GM19025 (cell line): ENCODE results near the gene TACC3.

Source experiments
- ATAC-seq: cut with Tn5 transposase; IDR thresholded peaks from one replicate; pipeline ENCODE4 v1.9.1; 2021; ENCODE audit warnings: mild to moderate bottlenecking, low read depth, moderate library complexity; ENCODE audit not compliant: unreplicated experiment

Gene TACC3

GRCh38 chr4:1721003-1721665, at the start of gene TACC3, which contains the start of gene TMEM129:
Gene TACC3, plus strand, starts transcription at chr4:1721521. Its CDS starts 1,901 bp downstream, at chr4:1723422.
Gene TMEM129, minus strand, starts transcription at chr4:1721323. Its CDS starts 486 bp downstream, at chr4:1720837.
- peak; percentile 78 for ATAC-seq

DNA sequence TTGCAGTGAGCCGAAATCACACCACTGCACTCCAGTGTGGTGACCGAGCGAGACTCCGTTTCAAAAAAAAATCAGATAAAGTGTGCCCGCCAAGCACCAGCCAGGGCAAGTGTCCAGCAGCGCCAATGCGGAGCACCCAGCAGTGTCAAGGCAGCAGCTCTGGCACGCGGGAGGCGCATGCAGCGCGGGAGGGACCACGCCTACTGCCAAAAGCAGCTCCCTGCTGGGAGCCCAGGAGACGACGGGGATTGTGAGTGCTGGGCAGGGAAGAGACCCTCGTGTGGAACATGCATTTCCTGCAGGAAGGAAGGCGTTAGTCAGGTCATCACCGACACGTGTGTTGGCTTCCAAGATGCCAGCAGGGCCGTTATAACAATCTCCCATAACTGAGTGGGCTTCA, 47.6 kb upstream of the TACC3 start:
- ATAC-seq: no peak

DNA sequence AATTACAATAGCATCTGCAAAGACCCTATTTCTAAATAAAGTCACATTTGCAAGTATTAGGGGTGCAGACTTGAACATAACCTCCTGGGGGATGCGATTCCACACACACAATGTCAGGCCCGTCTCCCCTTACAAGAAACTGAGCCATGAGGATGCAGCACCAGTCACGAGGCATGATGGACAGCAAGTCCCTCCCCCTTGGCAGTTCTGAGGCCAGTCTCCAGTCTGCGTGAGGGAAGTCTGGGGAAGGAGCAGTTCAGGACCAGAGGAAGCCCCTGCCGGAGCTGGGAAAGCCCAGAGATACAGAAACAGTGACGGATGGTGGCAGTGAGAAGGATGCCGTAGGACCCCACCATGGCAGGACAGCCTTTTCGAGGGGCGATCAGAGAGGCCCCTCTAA, 46.6 kb upstream of the TACC3 start:
- ATAC-seq: no peak

DNA sequence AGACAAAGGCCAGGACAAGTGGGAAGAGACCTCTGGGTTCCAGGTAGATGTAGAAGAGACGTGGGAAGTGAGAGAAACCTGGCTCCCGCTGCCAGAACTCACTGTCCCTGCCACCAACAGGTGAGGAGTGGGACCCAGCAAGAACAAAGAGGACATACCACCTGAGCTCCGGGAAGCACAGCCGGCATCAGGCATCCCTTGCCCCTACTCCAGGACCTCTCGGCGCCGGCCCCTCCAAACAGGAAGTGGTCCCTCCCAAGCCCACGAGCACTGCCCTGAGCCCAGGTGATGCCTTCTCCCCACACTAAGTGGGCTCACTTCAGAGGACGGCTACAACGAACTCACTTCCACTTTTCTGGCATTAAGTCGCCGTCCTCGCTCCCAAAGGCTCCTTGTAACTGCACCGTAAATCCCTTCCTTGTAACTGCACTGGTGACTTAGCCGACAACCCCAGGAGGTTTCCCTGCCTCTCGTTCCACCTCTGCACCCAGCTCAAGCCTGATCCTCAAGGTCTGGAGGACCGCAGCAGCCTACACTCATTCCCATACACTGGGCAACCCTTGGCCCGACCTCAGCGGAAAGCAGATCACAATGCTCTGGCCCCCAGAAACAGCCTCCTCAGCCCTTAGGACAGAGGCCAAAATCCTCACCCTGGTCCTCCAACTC, 46.1 kb upstream of the TACC3 start:
- ATAC-seq: no peak

GRCh38 chr4:1675802-1676137, 45.6 kb upstream of the TACC3 start:
- ATAC-seq: no peak

DNA sequence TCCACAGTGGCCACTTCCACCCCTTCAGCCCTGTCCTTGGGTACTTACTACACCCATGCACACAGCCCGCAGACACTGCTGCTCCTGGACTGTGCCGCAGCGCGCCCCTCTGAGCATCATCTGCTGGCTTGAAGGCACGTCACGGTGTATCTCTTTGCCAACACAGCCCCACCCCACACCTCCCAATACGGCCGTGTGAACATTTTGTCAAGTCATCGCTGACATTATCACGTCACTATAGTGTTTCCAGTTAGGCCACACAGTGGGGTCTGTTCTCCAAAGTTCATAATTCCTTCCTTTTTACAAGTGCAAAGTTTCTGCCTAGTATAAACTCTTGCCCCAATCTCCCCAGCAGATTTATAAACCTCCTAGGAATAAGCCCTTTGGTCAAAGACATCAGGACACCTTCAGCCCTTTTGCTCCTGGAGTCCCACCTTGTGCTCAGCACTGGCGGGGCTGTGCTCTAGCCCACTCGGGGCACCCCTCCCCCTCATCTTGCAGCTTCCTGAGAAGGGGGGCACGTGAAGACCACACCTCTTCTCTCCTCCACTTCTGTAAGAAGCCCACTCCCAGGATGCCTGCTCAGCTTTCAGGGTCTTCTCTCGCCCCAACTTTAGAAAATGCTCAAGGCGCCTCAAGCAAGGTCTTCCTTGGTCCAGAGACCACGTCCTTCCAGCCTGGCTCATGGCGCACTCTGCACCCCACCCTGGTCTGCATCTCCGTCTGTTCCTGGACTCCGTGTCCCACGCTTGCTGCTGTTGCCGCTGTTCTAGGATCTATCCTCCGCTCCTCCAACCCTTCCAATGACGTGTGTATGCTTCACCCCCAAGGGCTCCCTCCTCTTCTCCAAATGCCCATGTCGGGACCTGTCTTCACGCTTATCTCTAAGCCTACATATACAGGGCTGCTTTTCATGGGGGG, 44.5 kb upstream of the TACC3 start:
- no peak for ATAC-seq

- ATAC-seq: no peak
Measured at GRCh38 chr4:1678244-1678643, 43.1 kb upstream of the TACC3 start.

DNA sequence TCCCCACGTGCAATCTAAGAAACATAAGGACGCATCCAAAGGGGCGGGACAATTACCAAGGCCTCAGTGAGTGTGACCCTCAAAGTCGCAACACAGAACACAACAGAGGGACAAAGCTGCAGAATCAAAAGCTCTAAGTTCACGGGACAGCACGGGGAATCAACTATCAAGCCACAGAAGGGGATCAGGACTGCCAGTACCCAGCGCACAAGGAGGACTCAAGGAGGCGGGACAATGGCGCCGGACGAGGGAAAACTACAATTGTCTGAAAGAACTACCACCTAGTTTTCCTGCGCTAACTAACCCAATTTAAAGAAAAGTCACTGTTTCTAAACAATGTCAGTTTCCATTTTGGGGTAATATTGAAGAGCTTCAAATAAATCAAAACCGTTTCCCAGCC, 38.5 kb upstream of the TACC3 start:
- ATAC-seq: no peak

GRCh38 chr4:1683261-1683735, 38.0 kb upstream of the TACC3 start:
- ATAC-seq: no peak

DNA sequence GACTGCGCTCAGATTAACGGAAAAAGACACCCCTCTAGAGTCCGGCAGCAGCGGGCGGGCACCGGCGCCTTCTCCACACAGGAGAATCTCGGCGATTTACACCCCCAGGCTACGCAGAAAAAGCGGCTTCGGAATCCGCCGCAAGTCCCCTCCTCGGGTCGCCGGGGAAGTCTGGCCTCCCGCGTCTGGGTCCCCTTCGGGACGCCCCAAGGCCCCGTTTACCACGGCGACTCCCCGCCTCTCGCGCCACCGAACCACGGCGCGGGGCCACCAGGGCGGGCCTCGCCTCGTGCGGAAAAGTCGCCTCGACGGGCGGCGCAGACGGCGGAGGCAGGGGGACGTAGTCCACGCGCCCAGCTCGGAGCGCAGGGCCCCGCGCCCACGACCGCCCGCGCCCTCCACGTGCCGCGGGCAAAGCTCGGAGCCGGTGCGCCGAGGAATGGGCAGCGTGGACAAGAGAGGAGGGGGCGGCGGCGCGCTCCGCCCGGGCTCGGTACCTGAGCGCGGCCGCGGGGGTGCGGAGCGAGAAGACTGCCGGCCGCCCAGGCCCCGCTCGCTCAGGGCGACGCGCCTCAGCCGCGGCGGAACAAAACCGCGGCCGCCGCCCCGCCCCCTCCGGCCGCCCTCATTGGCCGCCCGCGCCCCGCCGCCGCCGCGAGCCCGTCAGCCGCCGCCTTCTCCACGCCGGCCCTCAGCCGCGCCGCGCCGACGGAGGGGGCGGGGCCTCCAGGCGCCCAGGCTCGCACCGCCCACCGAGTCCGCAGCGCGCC, 37.4 kb upstream of the TACC3 start, which contains the start of gene FAM53A:
FAM53A (minus strand) TSS at position 578 of the 770 bp plus-strand sequence. CDS start 15,572 bp downstream, outside the sequence.
- ATAC-seq: peak; percentile 86

DNA sequence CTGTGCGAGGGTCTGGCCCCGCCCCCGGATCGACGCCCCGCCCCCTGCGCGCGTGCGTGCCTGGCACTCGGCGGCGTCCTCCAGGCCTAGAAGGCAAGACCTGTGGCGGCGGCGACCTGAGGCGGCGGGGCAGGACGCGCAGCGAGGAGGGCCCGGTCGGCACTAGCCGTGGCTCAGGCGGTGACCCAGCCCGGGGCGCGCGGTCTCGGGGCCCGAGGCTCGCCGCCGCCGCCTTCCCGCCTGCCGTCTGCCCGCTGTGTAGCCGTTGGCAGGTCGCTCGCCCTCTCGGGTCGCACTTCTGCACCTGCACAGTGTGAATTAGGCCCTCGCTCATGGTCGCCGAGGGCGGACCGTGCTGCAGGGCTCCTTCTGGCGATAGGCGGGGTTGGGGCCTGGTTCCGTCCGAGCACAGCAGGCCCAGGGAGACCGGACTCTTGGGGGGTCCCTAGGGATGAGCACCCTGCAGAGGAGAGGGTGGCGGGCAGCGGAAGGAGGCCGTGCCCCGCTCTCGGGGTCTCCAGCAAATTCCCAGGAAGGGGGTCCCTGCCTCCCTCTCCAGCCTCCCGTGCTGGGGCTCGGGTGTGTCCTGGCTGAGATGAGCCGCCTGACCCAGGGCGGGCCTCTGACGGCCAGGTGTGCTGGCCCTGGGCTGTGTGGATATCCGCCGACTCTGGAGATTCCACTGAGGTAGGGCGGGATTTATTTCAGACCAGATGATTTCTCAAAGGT, 36.7 kb upstream of the TACC3 start:
- no peak for ATAC-seq

GRCh38 chr4:1685235-1686150, 35.8 kb upstream of the TACC3 start:
- no peak for ATAC-seq

DNA sequence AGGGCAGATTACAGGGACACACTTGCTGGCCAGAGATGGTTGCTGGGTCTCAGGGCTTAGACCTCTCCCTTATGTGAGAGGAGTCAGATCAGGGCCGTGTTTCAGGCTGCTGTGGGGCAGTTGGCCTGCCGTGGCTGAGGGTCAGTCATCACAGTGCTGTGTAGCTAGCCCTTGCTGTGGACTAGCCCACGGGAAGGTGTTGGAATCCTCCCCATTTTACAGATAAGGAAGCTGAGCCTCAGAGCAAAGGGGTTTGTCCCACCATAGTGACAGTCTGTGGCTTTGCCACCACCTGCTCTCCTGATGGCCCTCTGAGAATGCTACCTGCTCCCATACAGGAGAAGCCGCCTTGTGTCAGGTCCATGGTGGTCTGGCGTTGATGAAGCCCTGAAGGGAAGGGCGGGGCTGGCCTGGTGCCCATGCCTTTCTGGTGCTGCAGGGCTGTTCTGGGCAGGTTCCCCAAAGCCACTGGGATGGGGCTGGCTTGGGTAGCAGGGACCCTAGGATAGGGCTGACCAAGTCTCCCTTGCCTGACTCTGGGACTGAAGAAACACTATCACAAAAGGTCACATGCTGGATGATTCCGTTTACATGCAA, 34.8 kb upstream of the TACC3 start:
- ATAC-seq: no peak

DNA sequence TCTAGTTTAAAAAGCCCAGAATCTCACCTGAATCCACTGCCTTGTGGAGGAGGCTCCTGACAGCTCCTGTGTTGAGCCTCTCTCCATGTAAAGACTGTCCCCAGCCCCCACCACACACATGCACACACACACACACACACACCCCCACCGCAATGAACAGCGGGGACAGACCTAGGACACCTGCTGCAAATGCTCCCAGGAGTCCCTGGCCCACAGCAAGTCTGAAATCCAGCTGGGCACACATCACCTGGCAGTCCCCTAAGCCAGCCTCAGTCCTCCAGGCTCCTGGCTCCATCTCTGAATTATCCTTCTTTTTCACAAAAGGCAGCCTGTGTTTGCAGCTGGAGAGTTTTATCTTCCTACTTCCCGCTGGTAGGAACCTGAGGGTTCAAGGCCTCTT, 30.6 kb upstream of the TACC3 start:
- no peak for ATAC-seq

DNA sequence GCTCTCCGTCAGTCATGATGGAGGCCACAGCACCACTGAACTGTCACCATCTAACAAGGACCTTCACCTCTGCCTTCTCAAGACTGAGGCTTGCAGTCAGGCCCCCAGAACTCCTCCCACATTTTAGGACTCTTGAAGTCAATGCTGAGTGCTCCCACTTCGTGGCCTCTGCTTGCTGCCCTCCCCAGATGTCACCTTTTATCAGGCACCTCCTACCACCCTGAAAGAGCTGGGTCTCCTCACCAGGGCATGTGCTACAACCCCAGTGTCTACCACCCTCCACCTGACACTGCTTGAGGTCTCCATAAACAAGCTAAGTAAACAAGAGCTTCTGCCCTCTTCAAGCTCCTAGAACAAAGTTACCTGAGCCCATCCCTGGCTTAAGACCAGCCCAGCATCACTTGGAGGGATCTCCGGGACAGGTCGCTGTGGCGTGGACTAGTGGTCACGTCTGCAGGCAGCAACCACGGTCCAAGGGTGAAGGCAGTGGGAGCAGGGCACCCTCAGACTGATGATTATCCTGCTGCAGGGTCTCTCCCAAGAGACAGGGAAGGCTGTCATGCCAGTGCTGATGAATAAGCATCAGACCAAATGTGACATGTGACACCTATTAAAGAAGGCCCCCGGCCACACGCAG, 29.5 kb upstream of the TACC3 start:
- ATAC-seq: no peak

GRCh38 chr4:1693131-1693896, 28.0 kb upstream of the TACC3 start:
- no peak for ATAC-seq

DNA sequence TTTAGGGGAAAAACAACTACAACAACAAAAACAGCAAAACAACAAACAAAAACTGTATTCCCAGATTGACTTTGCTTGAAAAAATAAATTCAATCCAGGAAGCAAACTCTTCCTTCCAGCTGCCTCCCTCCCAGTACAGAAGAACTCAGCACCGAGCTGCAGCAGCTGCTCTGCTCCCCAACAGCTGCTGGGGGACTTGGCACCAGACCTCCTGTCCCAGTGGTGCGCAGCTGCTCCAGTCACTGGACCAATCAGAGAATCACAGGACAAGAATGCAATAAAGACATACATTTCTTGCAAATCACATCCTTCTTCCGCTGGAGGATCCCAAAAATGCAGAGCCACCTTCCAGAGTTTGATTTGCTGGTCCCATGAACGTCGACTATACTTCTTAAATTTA, 25.4 kb upstream of the TACC3 start:
- no peak for ATAC-seq
